ENCODE data around the gene KATNBL1. TPM values are rescaled to one million over a fixed set of nuclear protein-coding genes. Genes with fewer than 3 reads are reported as not detected.

KATNBL1 gene
- total RNA-seq, 1 experiment from 2014 or later = 46.1 TPM

DNA sequence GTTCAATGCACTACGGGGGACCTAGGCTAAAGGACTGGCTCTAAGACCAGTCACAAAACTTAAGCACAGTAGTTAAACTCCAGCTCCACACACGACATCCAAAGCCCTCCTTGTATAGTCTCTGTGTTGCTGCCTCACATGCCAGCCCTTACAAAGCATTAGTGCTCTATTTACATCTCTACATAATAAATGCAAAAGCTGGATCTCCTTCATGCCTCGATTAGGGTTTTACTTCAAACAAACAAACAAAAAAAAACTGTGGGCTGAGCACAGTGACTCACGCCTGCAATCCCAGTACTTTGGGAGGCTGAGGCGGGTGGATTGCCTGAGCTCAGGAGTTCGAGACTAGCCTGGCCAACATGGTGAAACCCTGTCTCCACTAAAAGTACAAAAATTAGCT, 98.4 kb downstream of the KATNBL1 start:
- no peak overlapping the region for H3K27ac ChIP-seq (ENCODE audit: low read length)
- H3K9me3 ChIP-seq (ENCODE audit: control insufficient read depth, insufficient read depth, low read depth, low read length) = no peaks in the 10 kb centered on the region
- no TSS peak for BruUV-seq (replicated peaks)
- CTCF ChIA-PET = interaction anchor here (0.5 to 2.8 kb wide), 2 partner anchors 82 to 97 kb away, joined by 3 to 26 read pairs; partner anchors contain the start of gene KATNBL1
- DNase-seq (ENCODE audit: low read depth, low spot score) (no peak), ATAC-seq (no peak)
- intact Hi-C loops (cut with micrococcal nuclease; ENCODE audit: unreplicated experiment) (loop anchor here (2.0 kb wide), 1 partner anchor 99 kb away; the partner anchor contains the start of gene KATNBL1), in situ Hi-C loops (cut with HindIII; ENCODE audit: low pct_unique_long_range_greater_than_20kb, low sequenced_read_pairs) (no loop called here)
- no peaks in the 10 kb centered on the region for H3K27me3 ChIP-seq (ENCODE audit: control insufficient read depth, insufficient read depth, low read length)
- TF ChIP-seq TCF7L2 (IDR thresholded peaks at IDR 0.05; ENCODE audit: low read depth, low read length) (no peak), POLR2AphosphoS5 (IDR thresholded peaks at IDR 0.05; ENCODE audit: low read depth, low read length) (no peak), SIN3A (IDR thresholded peaks at IDR 0.05; ENCODE audit: borderline replicate concordance, insufficient read depth, low read depth, low read length) (no peak)
- TF ChIP-seq, protein P1, sequence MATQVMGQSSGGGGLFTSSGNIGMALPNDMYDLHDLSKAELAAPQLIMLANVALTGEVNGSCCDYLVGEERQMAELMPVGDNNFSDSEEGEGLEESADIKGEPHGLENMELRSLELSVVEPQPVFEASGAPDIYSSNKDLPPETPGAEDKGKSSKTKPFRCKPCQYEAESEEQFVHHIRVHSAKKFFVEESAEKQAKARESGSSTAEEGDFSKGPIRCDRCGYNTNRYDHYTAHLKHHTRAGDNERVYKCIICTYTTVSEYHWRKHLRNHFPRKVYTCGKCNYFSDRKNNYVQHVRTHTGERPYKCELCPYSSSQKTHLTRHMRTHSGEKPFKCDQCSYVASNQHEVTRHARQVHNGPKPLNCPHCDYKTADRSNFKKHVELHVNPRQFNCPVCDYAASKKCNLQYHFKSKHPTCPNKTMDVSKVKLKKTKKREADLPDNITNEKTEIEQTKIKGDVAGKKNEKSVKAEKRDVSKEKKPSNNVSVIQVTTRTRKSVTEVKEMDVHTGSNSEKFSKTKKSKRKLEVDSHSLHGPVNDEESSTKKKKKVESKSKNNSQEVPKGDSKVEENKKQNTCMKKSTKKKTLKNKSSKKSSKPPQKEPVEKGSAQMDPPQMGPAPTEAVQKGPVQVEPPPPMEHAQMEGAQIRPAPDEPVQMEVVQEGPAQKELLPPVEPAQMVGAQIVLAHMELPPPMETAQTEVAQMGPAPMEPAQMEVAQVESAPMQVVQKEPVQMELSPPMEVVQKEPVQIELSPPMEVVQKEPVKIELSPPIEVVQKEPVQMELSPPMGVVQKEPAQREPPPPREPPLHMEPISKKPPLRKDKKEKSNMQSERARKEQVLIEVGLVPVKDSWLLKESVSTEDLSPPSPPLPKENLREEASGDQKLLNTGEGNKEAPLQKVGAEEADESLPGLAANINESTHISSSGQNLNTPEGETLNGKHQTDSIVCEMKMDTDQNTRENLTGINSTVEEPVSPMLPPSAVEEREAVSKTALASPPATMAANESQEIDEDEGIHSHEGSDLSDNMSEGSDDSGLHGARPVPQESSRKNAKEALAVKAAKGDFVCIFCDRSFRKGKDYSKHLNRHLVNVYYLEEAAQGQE (IDR thresholded peaks at IDR 0.05; ENCODE audit: insufficient read depth in 1 of 2, low read depth in 2 of 2, low read length in 1 of 2) = no peak
- TF ChIP-seq, protein P2, sequence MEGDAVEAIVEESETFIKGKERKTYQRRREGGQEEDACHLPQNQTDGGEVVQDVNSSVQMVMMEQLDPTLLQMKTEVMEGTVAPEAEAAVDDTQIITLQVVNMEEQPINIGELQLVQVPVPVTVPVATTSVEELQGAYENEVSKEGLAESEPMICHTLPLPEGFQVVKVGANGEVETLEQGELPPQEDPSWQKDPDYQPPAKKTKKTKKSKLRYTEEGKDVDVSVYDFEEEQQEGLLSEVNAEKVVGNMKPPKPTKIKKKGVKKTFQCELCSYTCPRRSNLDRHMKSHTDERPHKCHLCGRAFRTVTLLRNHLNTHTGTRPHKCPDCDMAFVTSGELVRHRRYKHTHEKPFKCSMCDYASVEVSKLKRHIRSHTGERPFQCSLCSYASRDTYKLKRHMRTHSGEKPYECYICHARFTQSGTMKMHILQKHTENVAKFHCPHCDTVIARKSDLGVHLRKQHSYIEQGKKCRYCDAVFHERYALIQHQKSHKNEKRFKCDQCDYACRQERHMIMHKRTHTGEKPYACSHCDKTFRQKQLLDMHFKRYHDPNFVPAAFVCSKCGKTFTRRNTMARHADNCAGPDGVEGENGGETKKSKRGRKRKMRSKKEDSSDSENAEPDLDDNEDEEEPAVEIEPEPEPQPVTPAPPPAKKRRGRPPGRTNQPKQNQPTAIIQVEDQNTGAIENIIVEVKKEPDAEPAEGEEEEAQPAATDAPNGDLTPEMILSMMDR (IDR thresholded peaks at IDR 0.05) = no peak
- H3K4me1 ChIP-seq (ENCODE audit: control insufficient read depth, insufficient read depth, low read length) = no peaks in the 10 kb centered on the region; the same call in 1 of the 2 replicates
- POLR2A ChIA-PET = no interaction called here
- no peak overlapping the region for H3K4me3 ChIP-seq (ENCODE audit: low read depth in 2 of 2, low read length in 2 of 2)
- no peaks in the 10 kb centered on the region for H3K36me3 ChIP-seq (ENCODE audit: control insufficient read depth, insufficient read depth, low read length)

DNA sequence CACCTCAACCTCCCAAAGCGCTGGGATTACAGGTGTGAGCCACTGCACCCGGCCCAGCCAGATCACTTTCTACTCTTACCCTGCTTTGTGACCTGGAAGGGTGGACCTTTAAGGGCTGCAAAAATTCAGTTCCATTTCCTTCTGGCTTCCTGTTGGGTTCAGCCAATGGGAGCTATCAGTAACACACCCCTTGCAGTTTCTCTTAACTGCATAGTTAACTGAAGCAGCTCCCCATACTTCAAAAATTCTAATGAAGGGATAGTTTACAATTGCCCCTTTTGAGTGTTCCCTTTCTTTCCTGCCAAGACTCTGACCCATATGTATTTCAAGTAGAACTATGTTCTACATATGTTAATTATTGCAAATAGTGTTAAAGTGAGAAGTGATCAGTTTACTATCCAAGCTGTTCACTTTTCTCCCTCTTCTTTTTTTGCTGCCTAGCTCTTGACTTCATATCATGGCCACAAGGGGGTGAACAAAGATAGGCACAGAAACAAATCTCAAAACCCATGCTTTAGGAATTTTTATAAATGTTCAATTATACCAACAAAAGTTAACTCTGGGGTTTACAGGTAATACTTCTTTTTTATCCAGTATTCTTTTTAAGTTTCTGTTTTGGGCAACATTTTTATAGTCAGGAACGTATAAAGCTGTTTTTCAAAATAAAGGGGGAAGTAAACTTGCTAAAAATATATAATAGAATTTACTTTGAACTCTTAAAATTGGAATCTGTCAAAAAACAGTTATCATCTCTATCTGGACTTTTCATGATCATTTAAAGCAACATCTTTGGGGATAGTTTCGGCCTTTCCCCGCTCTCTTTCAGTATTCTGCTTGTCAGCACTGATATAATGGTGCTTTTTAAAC, 99.9 kb downstream of the KATNBL1 start:
- TF ChIP-seq SIN3A (IDR thresholded peaks at IDR 0.05; ENCODE audit: borderline replicate concordance, insufficient read depth, low read depth, low read length) (no peak), POLR2AphosphoS5 (IDR thresholded peaks at IDR 0.05; ENCODE audit: low read depth, low read length) (no peak), TCF7L2 (IDR thresholded peaks at IDR 0.05; ENCODE audit: low read depth, low read length) (no peak)
- TF ChIP-seq, protein P1 (IDR thresholded peaks at IDR 0.05; ENCODE audit: insufficient read depth in 1 of 2, low read depth in 2 of 2, low read length in 1 of 2) = no peak
- TF ChIP-seq, protein P2 (IDR thresholded peaks at IDR 0.05) = peak; percentile 79; the same call in 1 of the 2 replicates
- no peak overlapping the region for H3K4me3 ChIP-seq (ENCODE audit: low read depth in 2 of 2, low read length in 2 of 2)
- intact Hi-C loops (cut with micrococcal nuclease; ENCODE audit: unreplicated experiment) = loop anchor here (2.0 kb wide), 1 partner anchor 101 kb away; the partner anchor contains the start of gene KATNBL1
- ATAC-seq = peak; percentile 82
- no peaks in the 10 kb centered on the region for H3K4me1 ChIP-seq (ENCODE audit: control insufficient read depth, insufficient read depth, low read length)
- in situ Hi-C loops (cut with HindIII; ENCODE audit: low pct_unique_long_range_greater_than_20kb, low sequenced_read_pairs) = no loop called here
- BruUV-seq (replicated peaks) = no TSS peak
- ChIA-PET CTCF (interaction anchor here (0.5 to 2.8 kb wide), 5 partner anchors 14 to 99 kb away, joined by 4 to 26 read pairs (median 4); partner anchors contain the start of gene KATNBL1), POLR2A (interaction anchor here (0.6 to 1.2 kb wide), 2 partner anchors 12 to 99 kb away, joined by 4 read pairs; no protein-coding TSS in a partner anchor)
- no peaks in the 10 kb centered on the region for H3K9me3 ChIP-seq (ENCODE audit: control insufficient read depth, insufficient read depth, low read depth, low read length)
- no peaks in the 10 kb centered on the region for H3K27me3 ChIP-seq (ENCODE audit: control insufficient read depth, insufficient read depth, low read length)
- no peak for DNase-seq (ENCODE audit: low read depth, low spot score)
- H3K36me3 ChIP-seq (ENCODE audit: control insufficient read depth, insufficient read depth, low read length) = no peaks in the 10 kb centered on the region
- H3K27ac ChIP-seq (ENCODE audit: low read length) = no peak overlapping the region

Measured in Panc1 (cell line).